HG03575 (cell line): ENCODE results near the gene ZNF536.
"Not testable (repeated sequence)": the region's sequence is repeated elsewhere in the genome, so short reads cannot be mapped to it uniquely, and the experiment has no call there.

ENCODE experiments used
- ATAC-seq: cut with Tn5 transposase; IDR thresholded peaks from one replicate; pipeline ENCODE4 v1.9.1; 2021; ENCODE audit not compliant: unreplicated experiment, insufficient number of reproducible peaks, low FRiP score; ENCODE audit errors: extremely low read depth

Gene ZNF536

GRCh38 chr19:30402436-30403202 lies 30.4 kb downstream of the ZNF536 start:
- ATAC-seq, result no peak

DNA sequence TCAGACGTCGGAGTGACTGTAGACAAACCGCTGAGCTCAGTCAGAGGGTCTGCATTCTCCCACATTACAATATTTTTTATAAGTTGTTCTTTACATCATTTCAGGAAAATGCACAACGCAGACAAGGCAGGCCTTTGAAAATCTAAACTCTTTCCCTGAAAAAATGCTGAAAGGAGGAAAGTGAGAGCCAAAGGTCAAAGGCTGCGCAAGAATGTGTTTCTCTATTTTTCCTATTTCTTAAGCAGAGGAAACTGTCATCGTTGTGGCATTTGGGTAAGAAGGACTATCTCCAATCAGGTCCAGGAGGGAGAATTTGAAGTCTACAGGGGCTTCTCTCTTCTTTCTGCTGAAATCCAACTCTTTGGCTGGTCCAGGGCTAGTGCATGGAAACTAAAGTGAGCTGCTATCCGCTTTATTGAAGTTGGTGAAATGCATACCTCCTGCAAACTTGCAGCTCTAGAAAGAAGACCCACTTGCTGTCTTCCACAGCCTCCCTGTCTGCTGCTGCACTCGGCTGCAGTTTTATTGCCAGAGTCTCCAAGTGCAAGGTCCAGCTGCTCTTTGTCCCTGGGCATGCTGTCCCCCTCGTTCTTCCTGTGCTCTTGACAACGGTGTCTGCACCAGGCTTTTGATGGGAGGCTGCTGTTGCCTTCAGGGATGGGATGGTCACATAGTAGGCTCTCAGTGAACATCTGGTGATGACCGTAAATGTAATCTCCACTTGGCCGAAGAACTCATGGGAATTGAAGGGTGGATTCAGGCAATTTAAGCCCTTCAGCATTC lies 31.2 kb downstream of the ZNF536 start:
- no peak for ATAC-seq

DNA sequence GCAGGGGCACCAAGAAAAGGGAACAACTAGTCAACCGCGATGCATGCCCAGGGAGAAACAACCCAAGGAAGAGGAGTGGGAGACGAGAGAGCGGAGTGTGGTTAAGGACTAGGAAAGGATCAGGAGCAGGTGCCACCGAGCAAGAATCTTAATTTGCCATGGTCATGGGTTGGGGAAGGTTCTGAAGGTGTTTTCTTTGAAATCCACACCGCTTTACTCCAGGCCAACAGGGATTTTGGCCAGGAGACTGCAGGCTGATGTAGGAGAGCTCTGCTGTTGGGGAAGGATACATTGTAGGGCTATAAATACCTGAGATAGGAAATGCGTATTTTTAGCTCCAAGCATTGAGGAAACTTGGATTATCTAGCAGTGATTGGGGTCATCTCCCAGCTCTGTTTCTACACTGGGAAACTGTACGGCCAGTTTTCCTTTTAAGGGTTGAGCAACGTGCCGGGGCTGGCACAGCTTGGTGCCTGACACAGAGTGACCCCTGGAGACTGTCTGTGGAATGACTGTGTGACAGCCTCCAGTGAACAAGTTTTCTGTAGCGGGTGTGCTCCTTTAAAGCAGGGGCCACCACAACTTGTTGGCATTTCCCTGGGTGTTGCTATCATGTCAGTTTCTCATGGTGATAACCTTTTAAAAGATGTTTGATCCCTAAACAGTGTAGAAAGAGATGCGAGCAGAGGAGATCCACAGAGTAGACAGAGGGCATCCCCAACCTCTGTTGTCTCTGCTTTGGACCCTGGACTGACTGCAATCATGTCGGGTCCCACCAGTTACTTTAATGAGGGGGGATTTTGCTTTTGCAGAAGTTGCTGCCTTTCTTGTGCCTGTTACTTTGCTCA lies 34.3 kb downstream of the ZNF536 start:
- ATAC-seq, result no peak

DNA sequence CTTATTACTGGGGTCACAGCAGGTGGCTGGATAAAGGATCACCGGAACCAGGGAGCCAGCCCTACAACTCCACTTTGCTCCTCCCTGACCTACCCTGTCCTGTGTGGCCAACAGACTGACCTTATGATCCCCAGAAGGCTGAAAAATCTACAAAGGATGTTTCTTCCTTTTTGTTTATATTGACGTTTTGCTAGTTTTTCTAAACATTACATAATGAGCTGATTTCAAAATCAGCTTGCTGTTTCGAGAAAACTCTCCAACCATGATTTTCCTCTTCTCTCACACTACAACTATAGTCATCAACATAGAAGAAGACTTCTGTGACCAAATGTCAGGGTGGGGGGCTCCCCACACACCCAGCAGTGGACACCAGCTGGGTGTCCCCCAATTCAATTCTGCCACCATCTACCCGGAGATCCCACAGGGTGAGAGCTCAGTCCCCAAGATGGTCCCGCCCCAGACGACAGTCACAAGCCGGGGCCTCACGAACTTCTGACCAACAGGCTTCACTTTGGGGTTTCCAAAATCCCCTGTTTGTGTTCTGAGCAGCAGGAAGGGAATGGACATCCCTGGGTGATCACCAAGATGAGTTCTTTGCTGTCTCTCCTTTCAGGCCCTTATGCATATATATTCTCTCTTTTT lies 35.0 kb downstream of the ZNF536 start:
- no peak for ATAC-seq

- ATAC-seq, result no peak
These were observed 36.6 kb downstream of the ZNF536 start for GRCh38 chr19:30408734-30409301.

GRCh38 chr19:30411714-30412113 lies 39.5 kb downstream of the ZNF536 start:
- no peak for ATAC-seq

- ATAC-seq, result no peak
These were observed 44.2 kb downstream of the ZNF536 start for GRCh38 chr19:30416375-30416774.

- ATAC-seq, result not testable (repeated sequence)
These were observed 45.0 kb downstream of the ZNF536 start for GRCh38 chr19:30417166-30417565.

DNA sequence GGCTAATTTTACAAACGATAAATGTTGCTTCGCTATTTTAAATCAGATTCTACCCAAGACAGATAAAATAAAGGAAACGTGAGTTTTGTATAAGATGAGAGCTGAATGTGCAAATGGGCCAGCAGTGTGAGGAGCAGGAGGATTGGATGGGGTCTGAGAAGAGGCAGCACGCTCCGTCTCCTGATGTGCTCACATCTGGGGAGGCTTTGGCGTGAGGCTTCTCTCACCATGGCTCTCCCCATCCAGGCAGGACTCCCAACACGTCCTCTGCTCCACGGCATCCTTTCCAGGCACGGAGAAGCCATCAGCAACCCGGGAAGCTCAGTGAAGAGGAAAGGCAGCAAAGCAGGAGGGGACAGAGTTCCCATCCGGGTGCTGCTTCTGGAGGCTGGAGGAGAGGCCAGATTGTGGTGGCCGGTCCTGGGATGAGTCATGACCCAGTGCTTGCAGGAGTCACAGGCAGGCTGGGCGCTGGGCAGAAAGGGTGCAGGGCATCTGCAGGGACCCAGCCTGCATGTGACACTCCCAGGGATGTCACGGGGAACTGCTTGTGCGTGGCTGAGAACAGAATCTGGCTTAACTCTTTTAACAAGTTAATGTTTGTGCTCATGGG lies 47.5 kb downstream of the ZNF536 start:
- ATAC-seq, result no peak

DNA sequence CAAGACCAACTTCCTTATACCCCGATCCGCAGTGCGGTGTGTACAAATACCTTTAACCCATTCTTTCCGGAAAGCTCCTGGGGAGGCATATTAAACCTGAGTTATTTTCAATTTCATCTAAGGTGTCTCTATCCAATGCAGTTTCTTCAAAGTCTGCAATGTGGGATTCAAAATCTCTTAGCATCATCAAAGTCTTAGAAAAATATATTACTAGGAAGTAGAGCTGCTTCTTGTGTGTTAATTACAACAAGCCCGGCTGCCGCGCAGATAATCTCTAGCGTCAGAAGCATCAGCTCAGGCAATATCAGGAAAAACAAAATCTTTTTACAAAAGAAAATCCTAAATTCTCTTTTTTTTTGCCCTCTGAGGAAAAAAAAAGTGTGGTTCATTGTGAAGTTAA lies 48.1 kb downstream of the ZNF536 start:
- no peak for ATAC-seq

GRCh38 chr19:30420881-30421280 lies 48.7 kb downstream of the ZNF536 start:
- ATAC-seq, result no peak

DNA sequence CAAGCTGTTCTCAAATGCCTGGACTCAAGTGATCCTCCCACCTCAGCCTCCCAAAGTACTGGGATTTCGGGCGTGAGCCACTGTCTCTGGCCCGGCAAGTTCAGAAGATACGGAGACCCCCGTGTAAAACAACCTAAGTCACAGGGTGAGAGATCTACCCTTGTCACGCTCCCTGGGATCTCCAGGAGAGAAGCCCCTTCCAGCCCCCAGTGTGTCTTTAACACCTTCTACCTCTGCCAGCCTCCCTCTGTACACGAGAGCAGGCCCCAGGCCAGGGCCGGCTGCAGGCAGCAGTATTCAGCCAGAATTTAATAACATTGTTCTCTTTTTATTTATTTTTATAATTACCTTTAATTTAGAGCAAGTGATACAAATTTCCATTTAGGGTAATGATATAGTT lies 49.4 kb downstream of the ZNF536 start:
- ATAC-seq, result no peak

- no peak for ATAC-seq
These were observed 51.3 kb downstream of the ZNF536 start for GRCh38 chr19:30423481-30423880.

DNA sequence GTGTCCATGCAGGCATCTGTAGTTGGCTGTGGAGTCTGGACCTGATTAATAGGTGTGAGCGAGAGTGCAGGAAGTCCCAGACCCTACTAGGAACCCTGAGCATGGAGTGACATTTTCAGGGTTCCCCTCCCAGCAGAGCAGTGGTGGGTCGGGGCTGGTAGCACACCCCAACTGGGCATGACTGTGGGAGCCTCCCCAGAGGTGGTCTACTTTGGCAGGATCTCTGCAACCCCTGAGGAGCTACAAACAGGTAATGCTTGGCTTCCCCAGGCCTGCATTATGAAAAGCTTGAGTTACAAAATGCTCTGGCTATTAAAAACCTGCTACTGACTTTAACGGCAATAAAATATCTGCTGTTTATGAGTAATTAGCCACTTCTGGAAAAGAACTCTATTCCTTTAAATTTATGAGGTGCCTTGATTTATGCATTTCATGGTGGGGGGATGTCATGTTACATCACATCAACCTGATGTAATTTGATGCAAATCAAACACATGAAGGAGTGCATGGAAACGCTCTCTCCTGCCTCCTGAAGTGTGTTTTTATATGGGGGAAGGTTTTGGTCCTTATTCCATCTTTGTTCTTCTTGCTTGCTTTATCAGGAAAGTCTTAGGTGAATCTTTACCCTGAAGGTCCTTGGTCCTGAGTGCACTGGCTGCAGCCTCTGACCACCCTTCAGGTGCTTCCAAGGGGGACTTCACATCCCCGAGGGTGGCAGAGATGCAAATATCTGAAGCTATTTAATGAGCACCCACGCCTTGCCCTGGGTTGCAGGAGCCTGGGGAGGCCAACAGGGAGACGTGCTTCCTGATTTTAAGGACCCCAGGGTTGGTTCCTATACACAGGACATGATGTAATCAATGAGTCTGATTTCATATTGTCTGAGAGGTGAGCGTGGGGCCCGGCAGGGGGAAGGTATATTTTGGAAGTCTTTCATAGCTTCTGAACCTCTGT lies 54.0 kb downstream of the ZNF536 start:
- ATAC-seq, result no peak

DNA sequence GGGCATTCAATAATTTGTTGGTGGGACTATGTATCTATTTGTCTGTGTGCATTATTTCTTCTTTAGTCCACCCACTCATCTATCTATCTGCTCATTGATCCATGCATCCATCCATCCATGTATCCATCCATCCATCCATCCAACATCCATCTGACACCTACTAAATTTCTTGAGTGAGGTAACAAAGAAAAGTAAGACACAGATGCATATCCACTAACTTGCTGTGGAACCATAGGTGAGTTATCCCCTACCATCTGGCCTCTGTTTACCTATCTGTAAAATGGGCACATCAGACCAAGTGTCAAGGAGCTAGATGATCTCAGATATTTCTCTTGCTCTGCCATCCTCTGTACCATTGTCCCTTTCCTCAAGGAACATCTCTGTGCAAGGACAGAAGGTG lies 54.7 kb downstream of the ZNF536 start:
- no peak for ATAC-seq

- ATAC-seq, result no peak
These were observed 56.0 kb downstream of the ZNF536 start for GRCh38 chr19:30428092-30428680.

GRCh38 chr19:30428844-30429243 lies 56.7 kb downstream of the ZNF536 start:
- no peak for ATAC-seq
